A549 (cell line): ENCODE results near the gene ZNF511. TPM values are rescaled to one million over a fixed set of nuclear protein-coding genes. Genes with fewer than 3 reads are reported as not detected.

Source experiments
- ATAC-seq, 2 experiments: fragments of 200-7000 bp in 1 of 2; fragments of >200 bp in 1 of 2; cut with Nextera tagmentation in 1 of 2; cut with Tn5 transposase in 1 of 2; 3 replicates each; pipeline versions ENCODE4 v1.8.0 to v1.9.1; 2018 to 2020; ENCODE audit warnings: mild to moderate bottlenecking in 1 of 2, moderate library complexity in 1 of 2
- CTCF ChIA-PET: fragments of 300-600 bp; sonication (Branson Sonifier 250); formaldehyde crosslinking; extraction: SDS; loops from one replicate; lab custom pipeline; 2021; ENCODE audit warnings: antibody characterized with exemption, inconsistent platforms; lab: Yijun Ruan, JAX
- POLR2A ChIA-PET: fragments of 350-600 bp; formaldehyde crosslinking; extraction: SDS; loops from one replicate; lab custom pipeline; 2021; ENCODE audit warnings: antibody characterized with exemption, inconsistent platforms; lab: Yijun Ruan, JAX
- DNase-seq, 2 experiments: peaks; one replicate each; pipeline versions ENCODE4 v3.0.0 to v3.0.0-alpha.2; 2011 to 2016; ENCODE audit warnings: low read depth in 1 of 2, low spot score in 1 of 2
- FAIRE-seq: peaks from 2 replicates; lab custom pipeline; 2011; peaks lifted over from hg19 to GRCh38; lab: Jason Lieb, UNC
- H3K27ac ChIP-seq, 2 experiments: fragments of >200 bp; sonication (Bioruptor Twin); formaldehyde crosslinking; 3 replicates each; pipeline ENCODE4 v1.5.1; 2016 to 2017
- H3K4me1 ChIP-seq: fragments of >200 bp; sonication (Bioruptor Twin); formaldehyde crosslinking; 3 replicates; pipeline ENCODE4 v1.6.1; 2016
- H3K4me2 ChIP-seq: fragments of >200 bp; sonication (Bioruptor Twin); formaldehyde crosslinking; 3 replicates; pipeline ENCODE4 v1.6.1; 2016
- H3K4me3 ChIP-seq: fragments of >200 bp; sonication (Bioruptor Twin); formaldehyde crosslinking; 3 replicates; pipeline ENCODE4 v1.5.1; 2016
- H3K9me3 ChIP-seq: fragments of >200 bp; sonication (Bioruptor Twin); formaldehyde crosslinking; 3 replicates; pipeline ENCODE4 v1.6.1; 2016
- BCL3 ChIP-seq: fragments of >200 bp; sonication (Bioruptor Twin); formaldehyde crosslinking; IDR thresholded peaks from 3 replicates; pipeline ENCODE4 v1.6.1; 2016
- BHLHE40 ChIP-seq: IDR thresholded peaks from 2 replicates; pipeline ENCODE4 v1.6.1; 2012; ENCODE audit warnings: low read depth, low read length, inconsistent platforms
- CBX8 ChIP-seq: fragments of 200-600 bp; sonication (generic); IDR thresholded peaks from 2 replicates; pipeline ENCODE4 v1.6.1; 2016
- CHD2 ChIP-seq: fragments of 150-350 bp; IDR thresholded peaks from 2 replicates; pipeline ENCODE4 v1.6.1; 2014; ENCODE audit warnings: low read length; ENCODE audit not compliant: partially characterized antibody
- ELK1 ChIP-seq: fragments of 150-350 bp; IDR thresholded peaks from 2 replicates; pipeline ENCODE4 v1.6.1; 2014; ENCODE audit warnings: low read depth, mild to moderate bottlenecking, low read length
- FOSL2 ChIP-seq, 2 experiments: fragments of 450-650 bp in 1 of 2; fragments of >200 bp in 1 of 2; sonication (Bioruptor Twin) in 1 of 2; formaldehyde crosslinking; IDR thresholded peaks; 2 replicates each; pipeline versions ENCODE4 v1.5.0 to v1.6.1; 2016 to 2020; ENCODE audit warnings: mild to moderate bottlenecking in 1 of 2, moderate library complexity in 1 of 2
- HMGXB4 ChIP-seq: fragments of 250-450 bp; sonication (Bioruptor Pico); IDR thresholded peaks from 2 replicates; pipeline ENCODE4 v1.5.0; 2021; ENCODE audit warnings: mild to moderate bottlenecking, moderate library complexity, borderline replicate concordance
- HOXB5 ChIP-seq: fragments of 250-450 bp; sonication (Bioruptor Pico); IDR thresholded peaks from 2 replicates; pipeline ENCODE4 v1.5.0; 2020; ENCODE audit warnings: mild to moderate bottlenecking, moderate library complexity
- JUN ChIP-seq, 2 experiments: fragments of >200 bp; sonication (Bioruptor Twin); formaldehyde crosslinking; IDR thresholded peaks; 2 replicates in 1 of 2; 3 replicates in 1 of 2; pipeline ENCODE4 v1.6.1; 2016 to 2017
- KDM5A ChIP-seq: fragments of 200-600 bp; sonication (generic); IDR thresholded peaks from 2 replicates; pipeline ENCODE4 v1.6.1; 2016; ENCODE audit warnings: antibody characterized with exemption, mild to moderate bottlenecking
- MAX ChIP-seq: IDR thresholded peaks from 2 replicates; pipeline ENCODE4 v1.6.1; 2012
- MAZ ChIP-seq: fragments of 150-350 bp; IDR thresholded peaks from 2 replicates; pipeline ENCODE4 v1.6.1; 2014; ENCODE audit warnings: antibody characterized with exemption, low read depth, low read length, borderline replicate concordance
- NPAS2 ChIP-seq: fragments of 250-450 bp; sonication (Bioruptor Pico); IDR thresholded peaks from 2 replicates; pipeline ENCODE4 v1.8.0; 2022; ENCODE audit warnings: mild to moderate bottlenecking, moderate library complexity, borderline replicate concordance
- PHF8 ChIP-seq: fragments of 200-600 bp; sonication (generic); IDR thresholded peaks from 2 replicates; pipeline ENCODE4 v1.6.1; 2016; ENCODE audit warnings: low read depth, mild to moderate bottlenecking, antibody characterized with exemption, moderate library complexity, borderline replicate concordance
- POLR2A ChIP-seq: IDR thresholded peaks from 2 replicates; pipeline ENCODE4 v1.6.1; 2012; ENCODE audit warnings: mild to moderate bottlenecking, low read length
- RFX5 ChIP-seq: fragments of 450-650 bp; IDR thresholded peaks from 2 replicates; pipeline ENCODE4 v1.7.1; 2014; ENCODE audit warnings: antibody characterized with exemption, mild to moderate bottlenecking, moderate library complexity
- RNF2 ChIP-seq: fragments of 200-600 bp; sonication (generic); IDR thresholded peaks from 2 replicates; pipeline ENCODE4 v1.6.1; 2016; ENCODE audit warnings: low read depth, mild to moderate bottlenecking, antibody characterized with exemption, moderate library complexity, borderline replicate concordance
- WGBS: methylation state at CpG from one replicate; pipeline ENCODE4 v1.1.6; 2017; ENCODE audit errors: missing lambda C conversion rate; 5-methylcytosine and 5-hydroxymethylcytosine counted together
- polyA minus RNA-seq: library from RNA; depleted of rRNA, polyadenylated mRNA; stranded (reverse); fragments of >200 nt; gene quantifications from 2 replicates; pipeline ENCODE4 v1.2.3, GENCODE V29; 2011; rRNA and poly(A)+ RNA removed
- polyA plus RNA-seq, 4 experiments: library from polyadenylated mRNA; depleted of rRNA in 3 of 4; stranded (reverse); fragments of >200 nt; fragmentation: RNase III in 1 of 4; extraction: RNeasy Plus Mini Kit Qiagen cat#74134 plus additional on column Dnase treatment in 1 of 4; gene quantifications; 2 replicates in 3 of 4; 3 replicates in 1 of 4; pipeline ENCODE4 v1.2.3, GENCODE V29; 2011 to 2017
- TF ChIP-seq, protein P1 (sequence below): fragments of >200 bp; sonication (Bioruptor Twin); formaldehyde crosslinking; IDR thresholded peaks from 3 replicates; pipeline ENCODE4 v1.5.1; 2016

ZNF511 gene, protein sequence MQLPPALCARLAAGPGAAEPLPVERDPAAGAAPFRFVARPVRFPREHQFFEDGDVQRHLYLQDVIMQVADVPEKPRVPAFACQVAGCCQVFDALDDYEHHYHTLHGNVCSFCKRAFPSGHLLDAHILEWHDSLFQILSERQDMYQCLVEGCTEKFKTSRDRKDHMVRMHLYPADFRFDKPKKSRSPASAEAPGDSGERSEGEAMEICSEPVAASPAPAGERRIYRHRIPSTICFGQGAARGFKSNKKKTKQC
- polyA plus RNA-seq (2011; rRNA removed) (39.4 and 40.2 TPM in 2 replicates), polyA plus RNA-seq (2017; fragmentation: RNase III; extraction: RNeasy Plus Mini Kit Qiagen cat#74134 plus additional on column Dnase treatment) (41.1 to 43.6 TPM (median 41.7 TPM) in 3 replicates), polyA minus RNA-seq (22.7 and 23.3 TPM in 2 replicates)
- 95.1 and 97.8 TPM in 2 replicates for polyA plus RNA-seq (2012; cell fraction: cytosol; rRNA removed)
- polyA plus RNA-seq (2012; cell fraction: nucleus; rRNA removed) = 61.6 and 72.9 TPM in 2 replicates

DNA sequence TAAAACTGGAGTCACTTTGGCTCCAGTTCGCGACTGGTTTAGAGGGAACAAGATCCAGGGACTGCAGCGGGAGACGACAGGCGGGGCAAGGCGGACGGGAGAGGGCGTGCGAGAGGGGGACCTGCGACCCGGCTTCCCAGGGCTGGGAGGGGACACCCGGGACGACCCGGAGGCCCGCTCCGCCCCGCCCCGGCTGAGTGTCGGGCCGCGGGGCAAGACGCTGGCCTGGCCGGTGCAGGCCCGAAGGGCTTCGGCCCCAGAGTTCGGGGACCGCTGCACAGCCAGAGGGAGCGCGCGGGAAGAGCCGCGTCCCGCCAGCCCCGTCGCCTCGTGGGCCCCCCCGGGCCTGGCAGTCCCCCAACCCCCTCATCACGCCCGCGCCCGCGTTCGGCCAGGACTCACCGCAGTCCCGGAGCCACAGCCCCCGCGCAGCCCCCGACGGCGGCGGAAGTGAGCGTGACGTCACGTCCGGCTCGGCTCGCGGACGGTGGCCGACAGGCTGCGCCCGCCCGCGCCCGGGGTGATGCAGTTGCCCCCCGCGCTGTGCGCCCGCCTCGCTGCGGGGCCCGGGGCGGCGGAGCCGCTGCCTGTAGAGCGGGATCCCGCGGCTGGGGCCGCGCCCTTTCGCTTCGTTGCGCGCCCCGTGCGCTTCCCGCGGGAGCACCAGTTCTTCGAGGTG lies at the start of gene ZNF511, which contains the start of gene TUBGCP2:
TSS of gene ZNF511 (plus strand) at position 494 of the 679 bp plus-strand sequence. CDS start at position 524, 30 bp downstream.
TSS of gene TUBGCP2 (minus strand) at position 452 of the 679 bp plus-strand sequence. CDS start 5,931 bp downstream, outside the sequence.
- H3K4me1 ChIP-seq = peaks cover 14% of the 10 kb centered on the region
- POLR2A ChIA-PET = interaction anchor here (0.9 kb wide), 1 partner anchor 49 kb away, joined by 3 read pairs; no protein-coding TSS in a partner anchor
- H3K4me2 ChIP-seq = peak within 1 kb of the TSS; percentile 98
- peak; percentile 83 to 86 for ATAC-seq
- H3K4me3 ChIP-seq = peak within 1 kb of the TSS; percentile 94
- no peaks in the 10 kb centered on the region for H3K9me3 ChIP-seq
- peak; percentile 74 to 87 for DNase-seq
- peak within 1 kb of the TSS; percentile 92 to 97 for H3K27ac ChIP-seq
- no peak for TF ChIP-seq CBX8
- TF ChIP-seq POLR2A = peak; percentile 57
- peak; percentile 76 for TF ChIP-seq HMGXB4 (CRISPR knock-in tag)
- peak; percentile 85 for TF ChIP-seq PHF8
- peak in 1 of 2 experiments; percentile 96; a peak in 3 of 5 replicates for TF ChIP-seq JUN (IDR thresholded peaks at IDR 0.05)
- TF ChIP-seq MAZ = 0 out of 2 replicates have a peak, but pooled peaks have one; percentile 18
- no peak for TF ChIP-seq FOSL2 (IDR thresholded peaks at IDR 0.05)
- peak; percentile 65 for TF ChIP-seq FOSL2 (CRISPR knock-in tag; IDR thresholded peaks at IDR 0.05)
- no peak for TF ChIP-seq ELK1
- peak; percentile 33; the same call in 1 of the 2 replicates for TF ChIP-seq MAX
- TF ChIP-seq BCL3 = peak; percentile 90
- TF ChIP-seq RNF2 = no peak
- TF ChIP-seq, protein P1, sequence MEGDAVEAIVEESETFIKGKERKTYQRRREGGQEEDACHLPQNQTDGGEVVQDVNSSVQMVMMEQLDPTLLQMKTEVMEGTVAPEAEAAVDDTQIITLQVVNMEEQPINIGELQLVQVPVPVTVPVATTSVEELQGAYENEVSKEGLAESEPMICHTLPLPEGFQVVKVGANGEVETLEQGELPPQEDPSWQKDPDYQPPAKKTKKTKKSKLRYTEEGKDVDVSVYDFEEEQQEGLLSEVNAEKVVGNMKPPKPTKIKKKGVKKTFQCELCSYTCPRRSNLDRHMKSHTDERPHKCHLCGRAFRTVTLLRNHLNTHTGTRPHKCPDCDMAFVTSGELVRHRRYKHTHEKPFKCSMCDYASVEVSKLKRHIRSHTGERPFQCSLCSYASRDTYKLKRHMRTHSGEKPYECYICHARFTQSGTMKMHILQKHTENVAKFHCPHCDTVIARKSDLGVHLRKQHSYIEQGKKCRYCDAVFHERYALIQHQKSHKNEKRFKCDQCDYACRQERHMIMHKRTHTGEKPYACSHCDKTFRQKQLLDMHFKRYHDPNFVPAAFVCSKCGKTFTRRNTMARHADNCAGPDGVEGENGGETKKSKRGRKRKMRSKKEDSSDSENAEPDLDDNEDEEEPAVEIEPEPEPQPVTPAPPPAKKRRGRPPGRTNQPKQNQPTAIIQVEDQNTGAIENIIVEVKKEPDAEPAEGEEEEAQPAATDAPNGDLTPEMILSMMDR = no peak
- no peak for TF ChIP-seq CHD2
- TF ChIP-seq BHLHE40 = no peak
- TF ChIP-seq HOXB5 = peak; percentile 39; the same call in 1 of the 2 replicates
- peak; percentile 46; the same call in 1 of the 2 replicates for TF ChIP-seq KDM5A
- TF ChIP-seq RFX5 = peak; percentile 63; the same call in 1 of the 2 replicates
- TF ChIP-seq NPAS2 (CRISPR knock-in tag) = 0 out of 2 replicates have a peak, but pooled peaks have one; percentile 19
- CTCF ChIA-PET = interaction anchor here (0.8 to 2.9 kb wide), 20 partner anchors 10 to 150 kb away, joined by 3 to 22 read pairs (median 6); partner anchors contain the start of gene ADAM8
- FAIRE-seq = no peak
- WGBS = 3% methylated on average over 27 of the region's 89 CpGs
